Stimulated activated CD4-positive, alpha-beta T cell treated with anti-CD3 and anti-CD28 coated beads, TNF-alpha, amount 100 ng/mL, for 48 hours (primary cell): ENCODE results near the gene SPACA9.

Experiments used
- DNase-seq, 3 donors: peaks; one replicate each; pipeline ENCODE4 v3.0.0-alpha.2; 2020; ENCODE audit warnings: low read depth in 3 of 3

The SPACA9 gene

GRCh38 chr9:132863096-132863495 is 15.6 kb upstream of the SPACA9 start:
- DNase-seq, result no peak

GRCh38 chr9:132864277-132864676 is 14.4 kb upstream of the SPACA9 start:
- no peak for DNase-seq

GRCh38 chr9:132864691-132865090 is 14.0 kb upstream of the SPACA9 start:
- DNase-seq, result no peak

- DNase-seq, result no peak
Observed at GRCh38 chr9:132866898-132867297, 11.8 kb upstream of the SPACA9 start.

- DNase-seq, result no peak
Observed at GRCh38 chr9:132869266-132869665, 9.4 kb upstream of the SPACA9 start.

GRCh38 chr9:132873403-132873802 is 5.3 kb upstream of the SPACA9 start:
- no peak for DNase-seq

GRCh38 chr9:132875159-132875558 is 3.5 kb upstream of the SPACA9 start:
- no peak for DNase-seq

- DNase-seq, result no peak
Observed at GRCh38 chr9:132876849-132877248, 1.8 kb upstream of the SPACA9 start.

GRCh38 chr9:132877458-132877823 is 1.3 kb upstream of the SPACA9 start:
- DNase-seq, result no peak

- DNase-seq, result peak; percentile 41 to 67 (median 55)
Observed at GRCh38 chr9:132877824-132878694, 639 bp upstream of the SPACA9 start, which contains the start of gene AK8. Gene AK8 (minus strand): TSS chr9:132878284. CDS start chr9:132878255, 29 bp downstream.

- no peak for DNase-seq
Observed at GRCh38 chr9:132879457-132880323, 992 bp downstream of the SPACA9 start.

GRCh38 chr9:132880324-132880661 is 1.6 kb downstream of the SPACA9 start:
- DNase-seq, result no peak

- DNase-seq, result no peak
Observed at GRCh38 chr9:132881826-132882225, 3.1 kb downstream of the SPACA9 start.

GRCh38 chr9:132882616-132883015 is 3.9 kb downstream of the SPACA9 start:
- DNase-seq, result no peak

- no peak for DNase-seq
Observed at GRCh38 chr9:132883349-132884294, 4.9 kb downstream of the SPACA9 start.

- DNase-seq, result no peak
Observed at GRCh38 chr9:132885720-132886333, 7.1 kb downstream of the SPACA9 start.

GRCh38 chr9:132886334-132886725 is 7.6 kb downstream of the SPACA9 start:
- no peak for DNase-seq

- no peak for DNase-seq
Observed at GRCh38 chr9:132887181-132888120, 8.8 kb downstream of the SPACA9 start.

- no peak for DNase-seq
Observed at GRCh38 chr9:132888151-132888550, 9.5 kb downstream of the SPACA9 start.

GRCh38 chr9:132892400-132892799 is 13.7 kb downstream of the SPACA9 start:
- no peak for DNase-seq
